GM23338 (cell line): ENCODE results near the gene EFHD2. TPM values are rescaled to one million over a fixed set of nuclear protein-coding genes. Genes with fewer than 3 reads are reported as not detected.

Experiments
- ATAC-seq: fragments of 200-7000 bp; cut with Tn5 transposase; 3 replicates; pipeline ENCODE4 v1.9.1; 2020
- DNase-seq: peaks from one replicate; pipeline ENCODE4 v3.0.0-alpha.2; 2015; ENCODE audit warnings: low spot score
- H2AFZ ChIP-seq: fragments of 200-600 bp; sonication (generic); 2 replicates; pipeline ENCODE4 v1.8.0; 2016; ENCODE audit warnings: antibody characterized with exemption, mild to moderate bottlenecking, moderate library complexity
- H3F3A ChIP-seq: fragments of 200-600 bp; sonication (generic); replicated peaks from 2 replicates; pipeline ENCODE4 v1.8.0; 2017; ENCODE audit warnings: antibody characterized with exemption, mixed run types, low read depth
- H3K27ac ChIP-seq: fragments of 200-600 bp; sonication (generic); 2 replicates; pipeline ENCODE4 v1.6.1; 2016; ENCODE audit warnings: low read depth
- H3K27me3 ChIP-seq: fragments of 200-600 bp; sonication (generic); 2 replicates; pipeline ENCODE4 v1.8.0; 2016; ENCODE audit warnings: mild to moderate bottlenecking, mixed run types, moderate library complexity; ENCODE audit not compliant: insufficient read depth
- H3K36me3 ChIP-seq: fragments of 200-600 bp; sonication (generic); 2 replicates; pipeline ENCODE4 v1.8.0; 2016; ENCODE audit warnings: mild to moderate bottlenecking; ENCODE audit not compliant: insufficient read depth
- H3K4me1 ChIP-seq: fragments of 200-600 bp; sonication (generic); 2 replicates; pipeline ENCODE4 v1.8.0; 2016; ENCODE audit warnings: mild to moderate bottlenecking, moderate library complexity; ENCODE audit not compliant: insufficient read depth
- H3K4me2 ChIP-seq: fragments of 200-600 bp; sonication (generic); 2 replicates; pipeline ENCODE4 v1.7.1; 2017; ENCODE audit warnings: mixed run types
- H3K4me3 ChIP-seq: fragments of 200-600 bp; sonication (generic); 2 replicates; pipeline ENCODE4 v1.6.1; 2016; ENCODE audit warnings: mixed run types
- H3K79me2 ChIP-seq: fragments of 200-600 bp; sonication (generic); replicated peaks from 2 replicates; pipeline ENCODE4 v1.8.0; 2017; ENCODE audit warnings: mild to moderate bottlenecking; ENCODE audit not compliant: insufficient read depth
- H3K9me2 ChIP-seq: fragments of 200-600 bp; sonication (generic); 2 replicates; pipeline ENCODE4 v1.8.0; 2017; ENCODE audit not compliant: insufficient read depth
- H4K20me1 ChIP-seq: fragments of 200-600 bp; sonication (generic); replicated peaks from 2 replicates; pipeline ENCODE4 v1.8.0; 2017; ENCODE audit warnings: mild to moderate bottlenecking; ENCODE audit not compliant: insufficient read depth
- H3K27ac Mint-ChIP-seq: 2 replicates; pipeline ENCODE4 v1.8.0; 2020; ENCODE audit warnings: inconsistent platforms, mild to moderate bottlenecking, moderate library complexity, mixed read lengths
- H3K27me3 Mint-ChIP-seq: 3 replicates; pipeline ENCODE4 v1.8.0; 2022; ENCODE audit warnings: low read depth, mild to moderate bottlenecking, moderate library complexity, mixed read lengths, inconsistent platforms; ENCODE audit not compliant: insufficient read depth, poor library complexity
- H3K36me3 Mint-ChIP-seq: 3 replicates; pipeline ENCODE4 v1.8.0; 2021; ENCODE audit warnings: low read depth, mild to moderate bottlenecking, inconsistent platforms, moderate library complexity, mixed read lengths
- H3K4me1 Mint-ChIP-seq: 3 replicates; pipeline ENCODE4 v1.8.0; 2020; ENCODE audit warnings: mild to moderate bottlenecking, inconsistent platforms, mixed read lengths
- H3K4me3 Mint-ChIP-seq: 3 replicates; pipeline ENCODE4 v1.8.0; 2021; ENCODE audit warnings: moderate library complexity, mild to moderate bottlenecking, inconsistent platforms, mixed read lengths
- H3K9me3 Mint-ChIP-seq: 3 replicates; pipeline ENCODE4 v1.8.0; 2020; ENCODE audit warnings: moderate library complexity, mild to moderate bottlenecking, inconsistent platforms, mixed read lengths
- NANOG ChIP-seq: IDR thresholded peaks from 2 replicates; pipeline ENCODE4 v1.6.1; 2016; ENCODE audit warnings: antibody characterized with exemption, borderline replicate concordance
- POLR2AphosphoS5 ChIP-seq: IDR thresholded peaks from 2 replicates; pipeline ENCODE4 v1.6.1; 2016; ENCODE audit warnings: antibody characterized with exemption, low read depth
- polyA plus RNA-seq: library from polyadenylated mRNA; unstranded; fragments of >200 nt; fragmentation: Nextera tagmentation; extraction: Ambion mirVana; gene quantifications from 2 replicates; pipeline ENCODE4 v1.2.1, GENCODE V29; 2016
- total RNA-seq: library from RNA; depleted of rRNA; stranded (reverse); fragments of >200 nt; shearing (Covaris generic); gene quantifications from 2 replicates; pipeline ENCODE4 v1.2.3, GENCODE V29; 2014
- TF ChIP-seq, protein P1 (sequence below): fragments of 250-450 bp; sonication (Bioruptor Pico); IDR thresholded peaks from 2 replicates; pipeline ENCODE4 v1.5.0; 2020; ENCODE audit warnings: mild to moderate bottlenecking, moderate library complexity
- TF ChIP-seq, protein P2 (sequence below): IDR thresholded peaks from one replicate; pipeline ENCODE4 v1.6.1; 2018; ENCODE audit warnings: antibody characterized with exemption; ENCODE audit not compliant: unreplicated experiment
- TF ChIP-seq, protein P3 (sequence below), 2 experiments: fragments of 200-600 bp in 1 of 2; sonication (generic) in 1 of 2; conservative IDR thresholded peaks; 2 replicates each; pipeline versions ENCODE4 v1.5.1 to v1.6.1; 2016 to 2017; ENCODE audit warnings: antibody characterized with exemption in 2 of 2, low read depth in 2 of 2, mild to moderate bottlenecking in 2 of 2, moderate library complexity in 1 of 2

The EFHD2 gene
- total and polyA plus RNA-seq, 2 experiments from 2014 or later, result 22.8 to 23.7 TPM

DNA sequence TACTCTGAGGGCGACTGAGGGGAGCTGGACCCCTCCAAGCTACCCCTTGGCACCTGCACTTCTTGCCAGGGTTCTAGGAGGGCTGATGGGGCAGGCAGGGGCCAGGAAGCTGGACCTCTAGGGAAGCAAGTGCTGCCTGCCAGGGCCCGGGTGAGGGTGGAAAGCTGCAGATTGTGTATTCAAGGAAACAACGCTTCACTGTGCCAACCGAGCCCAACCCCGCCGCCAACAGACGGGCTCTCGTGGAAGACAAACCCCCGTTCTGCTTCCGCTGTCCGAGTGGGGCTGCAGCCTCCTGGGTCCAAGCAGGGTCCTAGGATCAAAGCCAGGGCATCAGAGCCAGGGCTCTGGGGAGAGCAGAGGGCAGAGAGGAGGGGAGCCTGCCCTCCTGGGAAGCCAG is 3.2 kb downstream of the EFHD2 start:
- H3K27ac ChIP-seq, result no peak overlapping the region
- no peak overlapping the region; the same call in 2 of the 3 replicates for H3K4me3 Mint-ChIP-seq
- H3K27ac Mint-ChIP-seq, result no peak overlapping the region
- no peaks in the 10 kb centered on the region for H3K36me3 ChIP-seq
- H4K20me1 ChIP-seq, result no peaks in the 10 kb centered on the region; the same call in 1 of the 2 replicates
- no peaks in the 10 kb centered on the region for H3F3A ChIP-seq
- peaks cover 22% of the 10 kb centered on the region for H3K27me3 Mint-ChIP-seq
- H3K4me1 ChIP-seq, result peaks cover 10% of the 10 kb centered on the region
- no peak overlapping the region for H3K4me2 ChIP-seq
- H3K36me3 Mint-ChIP-seq, result no peaks in the 10 kb centered on the region
- TF ChIP-seq, protein P1, sequence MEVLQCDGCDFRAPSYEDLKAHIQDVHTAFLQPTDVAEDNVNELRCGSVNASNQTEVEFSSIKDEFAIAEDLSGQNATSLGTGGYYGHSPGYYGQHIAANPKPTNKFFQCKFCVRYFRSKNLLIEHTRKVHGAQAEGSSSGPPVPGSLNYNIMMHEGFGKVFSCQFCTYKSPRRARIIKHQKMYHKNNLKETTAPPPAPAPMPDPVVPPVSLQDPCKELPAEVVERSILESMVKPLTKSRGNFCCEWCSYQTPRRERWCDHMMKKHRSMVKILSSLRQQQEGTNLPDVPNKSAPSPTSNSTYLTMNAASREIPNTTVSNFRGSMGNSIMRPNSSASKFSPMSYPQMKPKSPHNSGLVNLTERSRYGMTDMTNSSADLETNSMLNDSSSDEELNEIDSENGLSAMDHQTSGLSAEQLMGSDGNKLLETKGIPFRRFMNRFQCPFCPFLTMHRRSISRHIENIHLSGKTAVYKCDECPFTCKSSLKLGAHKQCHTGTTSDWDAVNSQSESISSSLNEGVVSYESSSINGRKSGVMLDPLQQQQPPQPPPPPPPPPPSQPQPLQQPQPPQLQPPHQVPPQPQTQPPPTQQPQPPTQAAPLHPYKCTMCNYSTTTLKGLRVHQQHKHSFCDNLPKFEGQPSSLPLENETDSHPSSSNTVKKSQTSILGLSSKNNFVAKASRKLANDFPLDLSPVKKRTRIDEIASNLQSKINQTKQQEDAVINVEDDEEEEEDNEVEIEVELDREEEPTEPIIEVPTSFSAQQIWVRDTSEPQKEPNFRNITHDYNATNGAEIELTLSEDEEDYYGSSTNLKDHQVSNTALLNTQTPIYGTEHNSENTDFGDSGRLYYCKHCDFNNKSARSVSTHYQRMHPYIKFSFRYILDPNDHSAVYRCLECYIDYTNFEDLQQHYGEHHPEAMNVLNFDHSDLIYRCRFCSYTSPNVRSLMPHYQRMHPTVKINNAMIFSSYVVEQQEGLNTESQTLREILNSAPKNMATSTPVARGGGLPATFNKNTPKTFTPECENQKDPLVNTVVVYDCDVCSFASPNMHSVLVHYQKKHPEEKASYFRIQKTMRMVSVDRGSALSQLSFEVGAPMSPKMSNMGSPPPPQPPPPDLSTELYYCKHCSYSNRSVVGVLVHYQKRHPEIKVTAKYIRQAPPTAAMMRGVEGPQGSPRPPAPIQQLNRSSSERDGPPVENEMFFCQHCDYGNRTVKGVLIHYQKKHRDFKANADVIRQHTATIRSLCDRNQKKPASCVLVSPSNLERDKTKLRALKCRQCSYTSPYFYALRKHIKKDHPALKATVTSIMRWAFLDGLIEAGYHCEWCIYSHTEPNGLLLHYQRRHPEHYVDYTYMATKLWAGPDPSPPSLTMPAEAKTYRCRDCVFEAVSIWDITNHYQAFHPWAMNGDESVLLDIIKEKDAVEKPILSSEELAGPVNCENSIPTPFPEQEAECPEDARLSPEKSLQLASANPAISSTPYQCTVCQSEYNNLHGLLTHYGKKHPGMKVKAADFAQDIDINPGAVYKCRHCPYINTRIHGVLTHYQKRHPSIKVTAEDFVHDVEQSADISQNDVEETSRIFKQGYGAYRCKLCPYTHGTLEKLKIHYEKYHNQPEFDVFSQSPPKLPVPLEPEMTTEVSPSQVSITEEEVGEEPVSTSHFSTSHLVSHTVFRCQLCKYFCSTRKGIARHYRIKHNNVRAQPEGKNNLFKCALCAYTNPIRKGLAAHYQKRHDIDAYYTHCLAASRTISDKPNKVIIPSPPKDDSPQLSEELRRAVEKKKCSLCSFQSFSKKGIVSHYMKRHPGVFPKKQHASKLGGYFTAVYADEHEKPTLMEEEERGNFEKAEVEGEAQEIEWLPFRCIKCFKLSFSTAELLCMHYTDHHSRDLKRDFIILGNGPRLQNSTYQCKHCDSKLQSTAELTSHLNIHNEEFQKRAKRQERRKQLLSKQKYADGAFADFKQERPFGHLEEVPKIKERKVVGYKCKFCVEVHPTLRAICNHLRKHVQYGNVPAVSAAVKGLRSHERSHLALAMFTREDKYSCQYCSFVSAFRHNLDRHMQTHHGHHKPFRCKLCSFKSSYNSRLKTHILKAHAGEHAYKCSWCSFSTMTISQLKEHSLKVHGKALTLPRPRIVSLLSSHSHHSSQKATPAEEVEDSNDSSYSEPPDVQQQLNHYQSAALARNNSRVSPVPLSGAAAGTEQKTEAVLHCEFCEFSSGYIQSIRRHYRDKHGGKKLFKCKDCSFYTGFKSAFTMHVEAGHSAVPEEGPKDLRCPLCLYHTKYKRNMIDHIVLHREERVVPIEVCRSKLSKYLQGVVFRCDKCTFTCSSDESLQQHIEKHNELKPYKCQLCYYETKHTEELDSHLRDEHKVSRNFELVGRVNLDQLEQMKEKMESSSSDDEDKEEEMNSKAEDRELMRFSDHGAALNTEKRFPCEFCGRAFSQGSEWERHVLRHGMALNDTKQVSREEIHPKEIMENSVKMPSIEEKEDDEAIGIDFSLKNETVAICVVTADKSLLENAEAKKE (CRISPR knock-in tag), result no peak
- TF ChIP-seq, protein P2, sequence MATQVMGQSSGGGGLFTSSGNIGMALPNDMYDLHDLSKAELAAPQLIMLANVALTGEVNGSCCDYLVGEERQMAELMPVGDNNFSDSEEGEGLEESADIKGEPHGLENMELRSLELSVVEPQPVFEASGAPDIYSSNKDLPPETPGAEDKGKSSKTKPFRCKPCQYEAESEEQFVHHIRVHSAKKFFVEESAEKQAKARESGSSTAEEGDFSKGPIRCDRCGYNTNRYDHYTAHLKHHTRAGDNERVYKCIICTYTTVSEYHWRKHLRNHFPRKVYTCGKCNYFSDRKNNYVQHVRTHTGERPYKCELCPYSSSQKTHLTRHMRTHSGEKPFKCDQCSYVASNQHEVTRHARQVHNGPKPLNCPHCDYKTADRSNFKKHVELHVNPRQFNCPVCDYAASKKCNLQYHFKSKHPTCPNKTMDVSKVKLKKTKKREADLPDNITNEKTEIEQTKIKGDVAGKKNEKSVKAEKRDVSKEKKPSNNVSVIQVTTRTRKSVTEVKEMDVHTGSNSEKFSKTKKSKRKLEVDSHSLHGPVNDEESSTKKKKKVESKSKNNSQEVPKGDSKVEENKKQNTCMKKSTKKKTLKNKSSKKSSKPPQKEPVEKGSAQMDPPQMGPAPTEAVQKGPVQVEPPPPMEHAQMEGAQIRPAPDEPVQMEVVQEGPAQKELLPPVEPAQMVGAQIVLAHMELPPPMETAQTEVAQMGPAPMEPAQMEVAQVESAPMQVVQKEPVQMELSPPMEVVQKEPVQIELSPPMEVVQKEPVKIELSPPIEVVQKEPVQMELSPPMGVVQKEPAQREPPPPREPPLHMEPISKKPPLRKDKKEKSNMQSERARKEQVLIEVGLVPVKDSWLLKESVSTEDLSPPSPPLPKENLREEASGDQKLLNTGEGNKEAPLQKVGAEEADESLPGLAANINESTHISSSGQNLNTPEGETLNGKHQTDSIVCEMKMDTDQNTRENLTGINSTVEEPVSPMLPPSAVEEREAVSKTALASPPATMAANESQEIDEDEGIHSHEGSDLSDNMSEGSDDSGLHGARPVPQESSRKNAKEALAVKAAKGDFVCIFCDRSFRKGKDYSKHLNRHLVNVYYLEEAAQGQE, result no peak
- TF ChIP-seq POLR2AphosphoS5 (no peak), NANOG (no peak)
- TF ChIP-seq, protein P3, sequence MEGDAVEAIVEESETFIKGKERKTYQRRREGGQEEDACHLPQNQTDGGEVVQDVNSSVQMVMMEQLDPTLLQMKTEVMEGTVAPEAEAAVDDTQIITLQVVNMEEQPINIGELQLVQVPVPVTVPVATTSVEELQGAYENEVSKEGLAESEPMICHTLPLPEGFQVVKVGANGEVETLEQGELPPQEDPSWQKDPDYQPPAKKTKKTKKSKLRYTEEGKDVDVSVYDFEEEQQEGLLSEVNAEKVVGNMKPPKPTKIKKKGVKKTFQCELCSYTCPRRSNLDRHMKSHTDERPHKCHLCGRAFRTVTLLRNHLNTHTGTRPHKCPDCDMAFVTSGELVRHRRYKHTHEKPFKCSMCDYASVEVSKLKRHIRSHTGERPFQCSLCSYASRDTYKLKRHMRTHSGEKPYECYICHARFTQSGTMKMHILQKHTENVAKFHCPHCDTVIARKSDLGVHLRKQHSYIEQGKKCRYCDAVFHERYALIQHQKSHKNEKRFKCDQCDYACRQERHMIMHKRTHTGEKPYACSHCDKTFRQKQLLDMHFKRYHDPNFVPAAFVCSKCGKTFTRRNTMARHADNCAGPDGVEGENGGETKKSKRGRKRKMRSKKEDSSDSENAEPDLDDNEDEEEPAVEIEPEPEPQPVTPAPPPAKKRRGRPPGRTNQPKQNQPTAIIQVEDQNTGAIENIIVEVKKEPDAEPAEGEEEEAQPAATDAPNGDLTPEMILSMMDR (conservative IDR thresholded peaks at IDR 0.05; ENCODE audit: low read depth in 2 of 2), result no peak
- DNase-seq (no peak), ATAC-seq (no peak)
- H3K27me3 ChIP-seq, result peaks cover 24% of the 10 kb centered on the region
- H3K9me3 Mint-ChIP-seq, result no peaks in the 10 kb centered on the region; the same call in 2 of the 3 replicates
- no peak overlapping the region for H2AFZ ChIP-seq
- H3K4me1 Mint-ChIP-seq, result peaks cover 28% of the 10 kb centered on the region
- no peaks in the 10 kb centered on the region for H3K79me2 ChIP-seq
- no peak overlapping the region for H3K4me3 ChIP-seq
- no peaks in the 10 kb centered on the region for H3K9me2 ChIP-seq
